Left lung (tissue), 10 donors: ENCODE data around the gene TMEM131L. TPM values are rescaled to one million over a fixed set of nuclear protein-coding genes. Genes with fewer than 3 reads are reported as not detected.
"Not testable (repeated sequence)": the region's sequence is repeated elsewhere in the genome, so short reads cannot be mapped to it uniquely, and the experiment has no call there.

ENCODE experiments used
- ATAC-seq: fragments of 200-7000 bp; cut with Tn5 transposase; one replicate; pipeline ENCODE4 v1.9.1; 2020; ENCODE audit warnings: moderate library complexity
- DNase-seq, 4 donors: peaks; one replicate each; pipeline ENCODE4 v3.0.0-alpha.2; 2013 to 2020
- H3K27ac ChIP-seq, 2 donors: fragments of 200-600 bp; sonication (generic) in 1 of 2; one replicate each; pipeline versions ENCODE4 v1.5.0 to v1.8.0; 2020 to 2021
- H3K27me3 ChIP-seq, 2 donors: fragments of 200-600 bp; sonication (generic) in 1 of 2; one replicate each; pipeline versions ENCODE4 v1.5.0 to v1.8.0; 2020 to 2021
- H3K36me3 ChIP-seq, 2 donors: fragments of 200-600 bp; sonication (generic) in 1 of 2; one replicate each; pipeline versions ENCODE4 v1.5.0 to v1.8.0; 2020 to 2021
- H3K4me1 ChIP-seq, 2 donors: fragments of 200-600 bp; one replicate each; pipeline ENCODE4 v1.8.0; 2021
- H3K4me3 ChIP-seq, 2 donors: fragments of 200-600 bp; sonication (generic) in 1 of 2; one replicate each; pipeline versions ENCODE4 v1.5.0 to v1.8.0; 2020 to 2021; ENCODE audit warnings: mild to moderate bottlenecking in 1 of 2
- H3K9me3 ChIP-seq, 2 donors: fragments of 200-600 bp; sonication (generic) in 1 of 2; one replicate each; pipeline versions ENCODE4 v1.5.0 to v1.8.0; 2020 to 2021
- intact Hi-C, 2 donors: fragments of 100-400 bp; cut with DNase I; formaldehyde crosslinking; loops; one replicate each; pipeline versions ENCODE4 v1.11.2 to v1.14.2; 2022
- polyA plus RNA-seq, 6 donors: library from polyadenylated mRNA; unstranded; fragments of 120-200 nt; gene quantifications; one replicate each; pipeline ENCODE4 v1.2.1, GENCODE V29; 2013; ENCODE audit not compliant: insufficient read length in 6 of 6
- total RNA-seq, 2 donors: library from RNA; stranded (reverse); fragmentation: NEBNext Ultra II Directional; extraction: Animal tissue kit (Norgen Biotek cat#: 25700); gene quantifications; one replicate each; pipeline ENCODE4 v1.2.1, GENCODE V29; 2021
- TF ChIP-seq, protein P1 (sequence below), 2 donors: fragments of 200-600 bp; sonication (generic) in 1 of 2; IDR thresholded peaks; one replicate each; pipeline versions ENCODE4 v1.5.0 to v1.8.0; 2021; ENCODE audit warnings: antibody characterized with exemption in 2 of 2
- donor health status: DM: no; HTN: yes; CAD: no.
- donor health status: DM: no; HTN: no; CAD: no.

The TMEM131L gene
- total and polyA plus RNA-seq, 8 donors, result 17.6 to 34.2 (median 30.4) TPM

DNA sequence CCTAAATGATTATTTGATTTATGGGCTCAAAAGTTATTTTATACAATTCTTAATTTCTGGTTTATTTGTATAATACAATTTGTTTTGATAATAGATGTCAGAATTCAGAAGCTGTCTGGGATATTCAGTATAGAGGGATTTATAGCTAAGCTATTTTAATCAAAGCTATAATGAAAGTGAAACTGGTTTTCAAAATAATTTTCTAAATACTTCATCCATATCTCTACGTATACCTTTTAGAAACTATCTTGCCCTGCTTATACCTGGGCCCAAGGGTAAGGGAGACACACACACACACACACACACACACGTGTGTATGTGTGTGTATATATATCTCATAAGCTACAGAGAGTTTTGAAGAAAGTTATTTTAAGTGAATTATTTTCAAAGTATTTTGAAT lies 2.9 kb downstream of the TMEM131L start:
- DNase-seq, result no peak
- Histone ChIP-seq H3K27me3 (no peaks in the 10 kb centered on the region), H3K4me1 (peaks cover 3 to 70% of the 10 kb centered on the region in 2 donors), H3K9me3 (no peaks in the 10 kb centered on the region), H3K4me3 (peak overlapping the region in 1 of 2 donors; percentile 92), H3K27ac (peak overlapping the region in 1 of 2 donors; percentile 21), H3K36me3 (peaks cover 0 to 6% of the 10 kb centered on the region in 2 donors)
- ATAC-seq, result no peak
- intact Hi-C loops, result no loop called here
- TF ChIP-seq, protein P1, sequence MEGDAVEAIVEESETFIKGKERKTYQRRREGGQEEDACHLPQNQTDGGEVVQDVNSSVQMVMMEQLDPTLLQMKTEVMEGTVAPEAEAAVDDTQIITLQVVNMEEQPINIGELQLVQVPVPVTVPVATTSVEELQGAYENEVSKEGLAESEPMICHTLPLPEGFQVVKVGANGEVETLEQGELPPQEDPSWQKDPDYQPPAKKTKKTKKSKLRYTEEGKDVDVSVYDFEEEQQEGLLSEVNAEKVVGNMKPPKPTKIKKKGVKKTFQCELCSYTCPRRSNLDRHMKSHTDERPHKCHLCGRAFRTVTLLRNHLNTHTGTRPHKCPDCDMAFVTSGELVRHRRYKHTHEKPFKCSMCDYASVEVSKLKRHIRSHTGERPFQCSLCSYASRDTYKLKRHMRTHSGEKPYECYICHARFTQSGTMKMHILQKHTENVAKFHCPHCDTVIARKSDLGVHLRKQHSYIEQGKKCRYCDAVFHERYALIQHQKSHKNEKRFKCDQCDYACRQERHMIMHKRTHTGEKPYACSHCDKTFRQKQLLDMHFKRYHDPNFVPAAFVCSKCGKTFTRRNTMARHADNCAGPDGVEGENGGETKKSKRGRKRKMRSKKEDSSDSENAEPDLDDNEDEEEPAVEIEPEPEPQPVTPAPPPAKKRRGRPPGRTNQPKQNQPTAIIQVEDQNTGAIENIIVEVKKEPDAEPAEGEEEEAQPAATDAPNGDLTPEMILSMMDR (IDR thresholded peaks at IDR 0.05), result no peak

DNA sequence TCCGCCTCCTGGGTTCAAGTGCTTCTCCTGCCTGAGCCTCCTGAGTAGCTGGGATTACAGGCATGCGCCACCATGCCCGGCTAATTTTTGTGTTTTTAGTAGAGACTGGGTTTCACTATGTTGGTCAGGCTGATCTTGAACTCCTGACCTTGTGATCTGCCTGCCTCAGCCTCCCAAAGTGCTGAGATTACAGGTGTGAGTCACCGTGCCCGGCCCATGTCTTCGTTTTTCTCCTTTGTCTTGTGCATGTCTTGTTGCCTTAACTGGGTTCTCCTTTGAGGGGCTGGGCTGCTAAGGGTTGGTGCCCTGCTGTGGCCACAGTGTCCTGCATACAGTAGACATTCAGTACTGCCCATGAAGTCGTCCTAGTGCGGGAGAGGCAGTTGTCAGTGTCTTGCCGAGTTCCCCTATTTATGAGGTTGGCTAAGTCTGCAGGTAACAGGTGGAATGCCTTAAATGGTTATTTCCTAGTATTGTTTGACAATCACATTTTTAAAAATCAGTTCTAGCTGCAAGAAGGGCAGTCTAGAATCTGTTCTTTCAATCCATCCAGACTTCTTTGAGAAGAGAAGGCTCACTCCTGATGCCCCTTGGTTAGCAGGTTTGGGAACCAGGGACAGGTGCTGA lies 5.0 kb downstream of the TMEM131L start:
- Histone ChIP-seq H3K36me3 (peaks cover 0 to 19% of the 10 kb centered on the region in 2 donors), H3K27ac (peak overlapping the region in 1 of 2 donors; percentile 50), H3K4me1 (peaks cover 0 to 56% of the 10 kb centered on the region in 2 donors)
- ATAC-seq, H3K27me3 ChIP-seq, DNase-seq, H3K4me3 ChIP-seq, H3K9me3 ChIP-seq, intact Hi-C loops: not testable (repeated sequence)

DNA sequence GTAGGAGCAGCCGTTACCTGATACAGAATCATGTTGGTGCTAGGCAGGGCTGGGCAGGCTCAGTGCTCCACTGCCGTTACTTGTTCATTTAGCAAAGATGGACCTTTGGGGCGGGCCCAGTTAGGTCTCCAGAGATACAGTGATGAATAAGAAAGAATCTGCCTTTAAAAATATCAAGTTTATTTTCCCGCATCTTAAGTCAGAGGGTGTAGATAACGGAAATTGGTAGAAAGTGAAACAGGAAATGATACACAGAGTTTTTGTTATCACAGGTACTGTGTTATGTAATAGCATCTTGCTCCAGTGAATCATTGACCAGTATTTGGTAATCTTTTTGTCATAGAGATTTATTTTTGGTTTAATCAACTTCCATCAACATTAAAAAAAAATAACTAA lies 5.5 kb downstream of the TMEM131L start:
- Histone ChIP-seq H3K4me3 (no peak overlapping the region), H3K9me3 (no peaks in the 10 kb centered on the region), H3K27me3 (no peaks in the 10 kb centered on the region), H3K4me1 (peaks cover 0 to 56% of the 10 kb centered on the region in 2 donors), H3K27ac (peak overlapping the region in 1 of 2 donors; percentile 50), H3K36me3 (peaks cover 0 to 23% of the 10 kb centered on the region in 2 donors)
- no peak for ATAC-seq
- no peak for DNase-seq
- TF ChIP-seq, protein P1 (IDR thresholded peaks at IDR 0.05), result no peak
- intact Hi-C loops, result no loop called here

DNA sequence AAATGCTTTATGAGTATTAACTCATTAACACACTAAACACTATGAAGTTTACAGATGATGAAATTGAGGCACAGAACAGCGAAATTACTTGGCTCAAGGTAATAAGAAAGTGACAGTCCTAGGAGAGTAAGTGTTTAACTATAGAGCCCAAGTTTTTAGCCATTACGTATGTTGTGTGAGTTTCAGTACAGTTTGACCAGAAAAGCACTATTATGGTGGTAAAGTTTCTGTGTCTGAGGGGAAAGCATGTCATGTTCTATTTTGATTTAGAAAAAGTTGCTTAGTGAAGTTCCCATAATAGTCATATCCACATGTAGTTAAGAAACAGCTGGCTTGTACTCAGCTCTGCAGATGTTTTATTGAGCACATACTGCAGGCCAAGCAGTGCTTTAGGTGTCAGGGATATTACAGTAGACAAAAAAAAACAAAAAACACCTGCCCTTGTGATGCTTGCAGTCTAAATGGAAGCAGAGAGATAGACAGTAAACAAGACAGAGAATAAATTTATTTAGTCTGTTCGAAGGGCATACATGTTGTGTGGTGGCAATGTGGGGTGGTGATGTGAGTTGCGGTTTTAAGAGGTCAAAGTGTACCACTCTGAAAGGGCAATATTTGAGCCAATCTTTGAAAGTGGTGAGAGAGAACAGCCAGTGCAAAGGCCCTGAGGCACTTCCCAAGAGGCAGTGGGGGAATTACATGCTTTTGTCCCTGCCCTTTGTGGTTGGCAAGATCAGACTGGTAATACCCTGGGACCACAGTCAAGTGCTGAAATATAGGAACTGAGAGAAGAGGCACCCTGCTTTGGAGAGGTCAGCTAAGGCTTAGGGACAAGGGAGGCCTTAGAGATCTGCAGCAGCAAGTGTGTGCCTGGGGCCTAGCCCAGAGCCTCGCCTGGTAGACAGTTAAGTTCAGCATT lies 6.2 kb downstream of the TMEM131L start:
- Histone ChIP-seq H3K36me3 (peaks cover 0 to 23% of the 10 kb centered on the region in 2 donors), H3K4me3 (no peak overlapping the region), H3K9me3 (no peaks in the 10 kb centered on the region), H3K27me3 (no peaks in the 10 kb centered on the region), H3K27ac (no peak overlapping the region), H3K4me1 (peaks cover 0 to 51% of the 10 kb centered on the region in 2 donors)
- TF ChIP-seq, protein P1 (IDR thresholded peaks at IDR 0.05), result no peak
- ATAC-seq (no peak), DNase-seq (no peak)
- intact Hi-C loops, result no loop called here

DNA sequence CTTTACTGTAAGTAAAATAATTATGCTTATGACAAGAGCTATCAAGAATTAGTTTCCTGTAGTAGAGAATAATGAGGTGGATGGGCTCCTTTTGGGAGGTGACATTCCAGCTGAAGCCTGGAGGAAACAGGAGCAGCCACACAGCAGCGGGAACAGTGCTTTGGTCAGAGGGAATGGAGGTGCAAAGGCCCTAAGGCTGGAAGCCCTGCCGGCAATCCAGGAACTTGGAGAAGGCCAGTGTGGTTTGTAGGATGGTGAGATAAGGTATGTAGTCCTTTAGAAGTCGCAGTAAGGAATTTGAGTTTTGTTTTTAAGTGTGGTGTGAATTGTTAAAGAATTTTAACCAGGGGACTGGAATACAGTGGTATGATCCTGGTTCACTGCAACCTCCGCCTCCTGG lies 8.1 kb downstream of the TMEM131L start:
- DNase-seq, result no peak
- no peaks in the 10 kb centered on the region for H3K27me3 ChIP-seq
- no peak overlapping the region for H3K27ac ChIP-seq
- TF ChIP-seq, protein P1 (IDR thresholded peaks at IDR 0.05), result no peak
- intact Hi-C loops, result no loop called here
- H3K36me3 ChIP-seq, result peaks cover 0 to 23% of the 10 kb centered on the region in 2 donors
- no peak for ATAC-seq
- H3K4me1 ChIP-seq, result peaks cover 0 to 40% of the 10 kb centered on the region in 2 donors
- no peak overlapping the region for H3K4me3 ChIP-seq
- no peaks in the 10 kb centered on the region for H3K9me3 ChIP-seq
